Measurements from ENCODE around the gene ABTB2. TPM values are rescaled to one million over a fixed set of nuclear protein-coding genes. Genes with fewer than 3 reads are reported as not detected.

The ABTB2 gene
- total and polyA plus RNA-seq, 2 of the 8 experiments (the other 6 are each of a cell fraction or from before 2014, with no cell fraction given), result 7.7 to 10.2 TPM

GRCh38 chr11:34323601-34324000 is 34.2 kb downstream of the ABTB2 start:
- Histone ChIP-seq H3K4me1 (replicated peaks in 1 of 4; ENCODE audit: control insufficient read depth in 3 of 4, insufficient read depth in 4 of 4, low read length in 3 of 4) (peaks cover 0 to 3% (median 0%) of the 10 kb centered on the region in 4 experiments; a peak in 1 of 7 replicates), H3K9ac (replicated peaks in 1 of 4; ENCODE audit: extremely low read depth in 1 of 4, low read depth in 3 of 4, low read length in 3 of 4) (no peak overlapping the region), H3K4me3 (ENCODE audit: extremely low read depth in 1 of 4, insufficient read depth in 2 of 4, low read depth in 3 of 4, low read length in 4 of 4) (no peak overlapping the region), H4K5ac (ENCODE audit: insufficient read length, low read depth, low read length) (no peak overlapping the region), H3K27ac (ENCODE audit: low read depth, low read length) (no peak overlapping the region), H2BK20ac (ENCODE audit: low read length) (no peak overlapping the region), H2AFZ (ENCODE audit: low read length) (no peak overlapping the region), H3K56ac (replicated peaks; ENCODE audit: insufficient read length, low read depth, low read length) (no peak overlapping the region), H4K91ac (replicated peaks; ENCODE audit: insufficient read length, low read length) (no peak overlapping the region), H3K23ac (ENCODE audit: insufficient read length) (no peak overlapping the region), H3K4ac (replicated peaks; ENCODE audit: insufficient read length, low read depth, low read length) (no peak overlapping the region), H4K8ac (ENCODE audit: extremely low read depth, insufficient read depth, low read length) (no peak overlapping the region), H3K36me3 (ENCODE audit: control insufficient read depth in 2 of 4, insufficient read depth in 4 of 4, low read length in 3 of 4) (no peaks in the 10 kb centered on the region), H3K27me3 (replicated peaks in 1 of 4; ENCODE audit: control insufficient read depth in 3 of 4, extremely low read depth in 1 of 4, insufficient read depth in 3 of 4, low read length in 3 of 4) (no peaks in the 10 kb centered on the region), H3K4me2 (ENCODE audit: insufficient read depth in 1 of 2, low read depth in 2 of 2, low read length in 2 of 2) (no peak overlapping the region), H3K9me3 (ENCODE audit: insufficient read depth in 2 of 2, low read depth in 1 of 2, low read length in 1 of 2) (no peaks in the 10 kb centered on the region), H3K79me2 (ENCODE audit: control insufficient read depth in 1 of 2, insufficient read depth in 2 of 2, low read length in 2 of 2) (no peaks in the 10 kb centered on the region), H2AK5ac (ENCODE audit: low read depth, low read length) (no peak overlapping the region), H3K14ac (ENCODE audit: insufficient read length) (no peak overlapping the region), H4K20me1 (replicated peaks in 1 of 2; ENCODE audit: control insufficient read depth in 1 of 2, insufficient read depth in 2 of 2, low read length in 2 of 2) (no peaks in the 10 kb centered on the region), H3K79me1 (ENCODE audit: low read depth, low read length) (no peaks in the 10 kb centered on the region), H2BK12ac (ENCODE audit: low read depth, low read length) (no peak overlapping the region), H2BK5ac (ENCODE audit: low read depth, low read length) (no peak overlapping the region), H3K23me2 (ENCODE audit: low read depth, low read length) (no peaks in the 10 kb centered on the region), H2BK120ac (replicated peaks; ENCODE audit: low read depth, low read length) (no peak overlapping the region), H3K18ac (ENCODE audit: extremely low read depth, low read length) (no peak overlapping the region), H2BK15ac (ENCODE audit: low read length) (no peak overlapping the region)
- ChIA-PET POLR2A (ENCODE audit: partially characterized antibody) (no interaction called here), CTCF (ENCODE audit: partially characterized antibody) (interaction anchor here (0.6 to 1.1 kb wide), 3 partner anchors 32 to 581 kb away, joined by 3 read pairs; partner anchors contain the start of gene ABTB2)
- 82% methylated on average over 2 of the region's 2 CpGs; no CpG with 5 or more reads in 1 of the 2 experiments for WGBS, 2 experiments (ENCODE audit: extremely low coverage in 1 of 2, insufficient coverage in 1 of 2, insufficient read length in 1 of 2, insufficient replicate concordance in 2 of 2, low coverage in 1 of 2, low lambda C conversion rate in 2 of 2, missing lambda C conversion rate in 1 of 2)
- TF ChIP-seq POLR2A (IDR thresholded peaks at IDR 0.05; ENCODE audit: control extremely low read depth in 1 of 2, low read depth in 2 of 2, low read length in 2 of 2), result no peak
- no peak for TF ChIP-seq ATF3 (IDR thresholded peaks at IDR 0.05; ENCODE audit: insufficient read depth, low read depth, low read length)
- TF ChIP-seq CTBP2 (IDR thresholded peaks at IDR 0.05; ENCODE audit: borderline replicate concordance, insufficient read depth, insufficient read length, low read length), result no peak
- TF ChIP-seq NANOG (IDR thresholded peaks at IDR 0.05; ENCODE audit: insufficient read depth, low read depth, low read length, poor library complexity, severe bottlenecking), result no peak
- no peak for TF ChIP-seq CBX5 (IDR thresholded peaks at IDR 0.05; ENCODE audit: low read depth, low read length)
- TF ChIP-seq SP1 (IDR thresholded peaks at IDR 0.05; ENCODE audit: low read depth, low read length), result no peak
- no peak for DNase-seq (ENCODE audit: low read depth in 1 of 2, low spot score in 2 of 2)
- FAIRE-seq, result no peak
